ENCODE results near the gene ANP32E. TPM values are rescaled to one million over a fixed set of nuclear protein-coding genes. Genes with fewer than 3 reads are reported as not detected.

Gene ANP32E
- total and polyA plus RNA-seq, 2 of the 13 experiments (the other 11 are each of a cell fraction or from before 2014, with no cell fraction given), result 10.3 to 53.0 TPM

GRCh38 chr1:150234566-150235293, 1.2 kb downstream of the ANP32E start (continued):
- TF ChIP-seq SIN3B (IDR thresholded peaks at IDR 0.05; ENCODE audit: low read length) (0 out of 2 replicates have a peak, but pooled peaks have one; percentile 47), ZNF18 (CRISPR knock-in tag; IDR thresholded peaks at IDR 0.05; ENCODE audit: insufficient replicate concordance) (peak; percentile 71), SNAPC5 (CRISPR knock-in tag; IDR thresholded peaks at IDR 0.05; ENCODE audit: borderline replicate concordance) (no peak), ZNF264 (CRISPR knock-in tag; IDR thresholded peaks at IDR 0.05) (no peak), HMG20B (CRISPR knock-in tag; conservative IDR thresholded peaks at IDR 0.05) (no peak), ZNF512 (CRISPR knock-in tag; IDR thresholded peaks at IDR 0.05) (no peak), REL (CRISPR knock-in tag; conservative IDR thresholded peaks at IDR 0.05) (no peak; the same call in 1 of the 2 replicates), HOXA7 (CRISPR knock-in tag; IDR thresholded peaks at IDR 0.05) (no peak), RXRB (CRISPR knock-in tag; IDR thresholded peaks at IDR 0.05; ENCODE audit: borderline replicate concordance) (peak; percentile 28; the same call in 1 of the 2 replicates), MBD4 (IDR thresholded peaks at IDR 0.05; ENCODE audit: borderline replicate concordance, low read length) (no peak), KDM1A (CRISPR knock-in tag; IDR thresholded peaks at IDR 0.05) (no peak), SIX4 (CRISPR knock-in tag; IDR thresholded peaks at IDR 0.05) (no peak), ZBTB10 (CRISPR knock-in tag; IDR thresholded peaks at IDR 0.05; ENCODE audit: borderline replicate concordance) (peak; percentile 85; the same call in 1 of the 2 replicates), AKNA (CRISPR knock-in tag; IDR thresholded peaks at IDR 0.05; ENCODE audit: borderline replicate concordance) (no peak), SOX5 (CRISPR knock-in tag; IDR thresholded peaks at IDR 0.05; ENCODE audit: borderline replicate concordance) (no peak)
